Head of caudate nucleus (tissue), 42 donors: ENCODE measurements around the gene ZNF326.
"Not testable (repeated sequence)": the region's sequence is repeated elsewhere in the genome, so short reads cannot be mapped to it uniquely, and the experiment has no call there.

ENCODE experiments used
- DNase-seq, 42 donors: peaks; one replicate each; pipeline versions ENCODE4 v3.0.0 to v3.0.0-alpha.2; 2020 to 2021; ENCODE audit warnings: mixed read lengths in 7 of 42
- intact Hi-C: fragments of 100-400 bp; cut with DNase I; formaldehyde crosslinking; loops from one replicate; pipeline ENCODE4 v1.15.0; 2022

ZNF326 gene

DNA sequence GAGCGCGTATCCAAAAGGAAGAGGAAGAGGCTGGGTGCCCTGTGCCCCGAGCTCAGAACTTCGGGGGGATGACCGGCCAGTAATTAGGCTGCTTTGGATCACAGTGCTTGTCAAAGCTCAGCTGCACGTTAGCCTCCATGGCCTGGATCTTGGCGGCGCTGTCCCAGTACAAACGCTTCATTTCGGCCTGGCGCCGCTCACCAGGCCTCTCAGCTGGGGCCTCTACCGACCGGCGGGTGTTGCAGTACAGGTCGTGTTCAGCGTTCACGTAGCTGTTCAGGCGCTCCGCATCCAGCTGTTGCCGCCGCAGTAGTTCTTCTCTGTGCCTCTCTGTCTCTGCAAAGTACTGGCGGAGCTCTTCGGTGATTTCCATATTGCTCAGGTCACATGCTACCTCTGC, 1.4 kb upstream of the ZNF326 start:
- DNase-seq = no peak
- intact Hi-C loops = loop anchor here (10.0 kb wide), 1 partner anchor 359 kb away; the partner anchor contains the start of gene LRRC8C

DNA sequence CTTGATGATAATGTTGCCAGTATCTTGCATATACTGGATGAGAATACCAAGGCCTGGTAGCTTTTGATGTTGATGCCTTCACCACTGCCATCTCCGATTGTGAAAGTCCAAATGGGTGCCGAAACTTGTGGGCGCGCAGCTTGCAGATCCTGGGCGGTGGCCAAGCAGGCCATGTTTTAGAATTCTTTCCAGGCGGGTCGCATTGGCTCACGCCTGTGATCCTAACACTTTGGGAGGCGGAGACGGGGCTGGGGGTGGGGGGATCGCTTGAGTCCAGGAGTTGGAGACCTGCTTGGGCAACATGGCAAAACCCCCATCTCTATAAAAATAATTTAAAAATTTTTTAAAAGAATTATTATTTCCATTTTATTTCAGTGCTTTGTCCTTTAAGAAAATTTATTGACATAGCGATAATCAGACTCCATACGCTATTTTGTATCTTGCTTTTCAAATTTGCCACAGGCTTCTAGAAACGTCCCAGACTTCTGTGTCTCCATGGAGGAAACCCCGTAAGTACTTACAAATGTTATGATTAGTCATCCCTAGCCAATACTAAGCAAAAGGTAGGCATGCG, 592 bp upstream of the ZNF326 start:
- intact Hi-C loops = loop anchor here (10.0 kb wide), 1 partner anchor 360 kb away; the partner anchor contains the start of gene LRRC8C
- DNase-seq = peak in 3 of 42 donors; percentile 15 to 42 (median 26)

DNA sequence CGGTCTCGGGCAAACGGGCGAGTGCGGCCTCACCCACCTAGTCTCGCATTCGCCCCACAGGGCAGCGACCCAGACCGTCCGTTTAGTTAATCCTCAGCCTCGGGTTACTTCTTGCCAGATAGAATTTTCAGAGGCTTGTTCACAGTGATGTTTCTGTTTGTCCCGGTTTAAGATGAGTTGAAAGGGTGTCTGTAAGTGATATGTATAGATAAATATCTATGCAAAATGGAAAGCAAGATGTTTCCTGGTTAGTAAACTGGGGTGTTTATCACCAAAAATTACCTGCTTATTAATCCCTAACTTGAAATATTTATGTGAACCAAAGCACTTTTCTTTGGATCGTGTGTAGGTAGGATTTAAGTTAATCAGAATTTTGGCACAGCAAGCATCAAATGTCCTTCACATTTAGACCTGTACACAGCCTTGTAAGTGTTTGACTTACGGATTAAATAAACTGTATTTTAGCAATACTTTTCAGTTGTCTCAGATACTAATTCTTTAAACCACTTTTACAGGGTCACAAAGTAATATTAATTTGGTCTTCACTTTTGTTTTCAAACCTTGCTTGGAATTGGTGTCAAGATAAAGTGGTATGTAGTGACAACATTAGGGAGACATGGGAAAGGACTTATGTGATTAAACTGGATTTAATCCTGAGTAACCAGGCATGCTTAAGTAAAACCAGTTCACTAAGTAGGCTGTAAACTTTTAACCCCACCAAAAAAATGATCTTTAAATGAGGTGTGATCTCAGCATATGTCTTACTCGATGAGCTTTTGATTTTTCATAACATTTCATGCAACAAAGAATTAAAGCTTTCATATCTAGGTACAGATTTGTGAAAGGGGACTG, 914 bp downstream of the ZNF326 start:
- intact Hi-C loops = loop anchor here (10.0 kb wide), 1 partner anchor 361 kb away; the partner anchor contains the start of gene LRRC8C
- no peak for DNase-seq

DNA sequence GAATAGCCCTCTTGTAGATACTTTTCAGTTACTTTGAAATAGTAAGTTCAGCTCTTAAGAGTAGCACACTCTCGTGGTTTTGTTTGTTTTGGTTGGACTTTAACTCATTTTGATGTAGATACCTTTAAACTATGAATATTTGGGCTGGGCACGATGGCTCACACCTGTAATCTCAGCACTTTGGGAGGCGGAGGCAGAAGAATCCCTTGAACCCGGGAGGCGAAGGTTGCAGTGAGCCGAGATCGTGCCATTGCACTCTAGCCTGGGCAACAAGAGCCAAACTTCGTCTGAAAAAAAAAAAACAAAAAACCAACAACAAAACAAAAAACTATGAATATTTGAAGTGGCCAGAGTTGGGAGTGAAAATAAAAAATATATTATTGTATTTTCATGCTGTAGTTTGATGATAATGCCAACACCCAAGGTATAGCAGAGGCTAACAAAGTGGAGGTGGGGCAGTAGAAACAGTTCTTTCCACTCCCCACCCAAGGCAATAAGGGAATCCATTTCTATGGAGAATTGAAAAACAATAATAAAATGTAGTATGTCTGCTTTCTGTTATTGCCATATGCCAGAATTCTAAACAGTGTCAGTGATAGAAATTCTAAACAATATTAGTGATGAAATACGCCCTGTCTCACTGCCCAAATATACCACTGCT, 1.7 kb downstream of the ZNF326 start:
- DNase-seq = no peak
- intact Hi-C loops = loop anchor here (10.0 kb wide), 1 partner anchor 362 kb away; the partner anchor contains the start of gene LRRC8C

DNA sequence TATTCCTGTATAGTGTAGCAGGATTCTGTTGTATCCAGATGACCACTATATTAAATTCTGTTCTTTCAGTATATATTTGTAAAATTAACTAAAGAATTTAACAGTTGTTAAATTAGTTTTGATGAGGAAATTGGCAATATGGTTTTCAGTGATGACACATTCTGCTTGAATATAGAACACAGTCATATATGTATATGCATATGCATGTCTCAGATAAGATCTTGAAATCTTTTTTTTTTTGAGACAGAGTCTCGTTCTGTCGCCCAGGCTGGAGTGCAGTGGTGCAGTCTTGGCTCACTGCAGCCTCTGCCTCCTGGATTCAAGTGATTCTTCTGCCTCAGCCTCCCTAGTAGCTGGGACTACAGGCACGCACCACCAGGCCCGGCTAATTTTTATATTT, 2.2 kb downstream of the ZNF326 start:
- DNase-seq = not testable (repeated sequence)
- intact Hi-C loops = loop anchor here (10.0 kb wide), 1 partner anchor 362 kb away; the partner anchor contains the start of gene LRRC8C

DNA sequence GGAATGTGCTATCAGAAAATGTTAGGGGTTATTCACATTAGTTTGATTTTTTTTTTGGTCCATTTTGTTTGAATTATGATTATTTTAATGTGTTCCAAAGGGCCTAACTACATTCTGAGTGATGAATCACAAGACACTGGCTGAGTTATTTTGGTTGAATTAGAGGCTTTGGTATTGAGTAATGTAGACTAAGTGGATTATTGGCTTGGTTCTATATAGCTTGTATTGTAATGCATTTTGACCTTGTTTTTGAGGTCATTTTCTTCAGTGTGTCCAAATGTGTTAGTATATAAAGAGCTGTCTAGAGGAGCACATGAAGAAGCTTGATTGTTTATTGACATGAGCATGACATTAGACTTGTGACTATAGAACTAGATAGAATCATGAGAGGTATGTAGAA, 3.4 kb downstream of the ZNF326 start:
- intact Hi-C loops = loop anchor here (10.0 kb wide), 1 partner anchor 364 kb away; the partner anchor contains the start of gene LRRC8C
- DNase-seq = no peak

DNA sequence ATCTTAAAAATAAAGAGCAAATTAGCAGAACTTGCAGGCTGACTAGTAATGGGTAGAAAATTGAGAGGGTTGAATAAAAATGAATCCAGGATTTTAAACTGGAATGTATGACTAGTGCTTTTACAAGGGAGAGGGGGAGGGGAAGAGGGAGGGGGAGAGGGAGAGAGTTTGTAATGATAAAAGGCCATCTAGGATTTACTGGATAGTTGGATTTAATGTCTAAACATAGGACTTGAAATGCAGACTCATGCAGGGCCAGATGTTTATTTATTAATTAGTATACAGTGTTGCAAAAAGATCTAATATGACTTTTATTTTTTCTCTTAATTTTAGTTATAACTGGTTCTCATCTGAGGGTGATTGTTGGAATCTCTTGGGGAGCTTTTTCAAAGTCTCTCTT, 4.3 kb downstream of the ZNF326 start:
- intact Hi-C loops = loop anchor here (10.0 kb wide), 1 partner anchor 364 kb away; the partner anchor contains the start of gene LRRC8C
- no peak for DNase-seq

DNA sequence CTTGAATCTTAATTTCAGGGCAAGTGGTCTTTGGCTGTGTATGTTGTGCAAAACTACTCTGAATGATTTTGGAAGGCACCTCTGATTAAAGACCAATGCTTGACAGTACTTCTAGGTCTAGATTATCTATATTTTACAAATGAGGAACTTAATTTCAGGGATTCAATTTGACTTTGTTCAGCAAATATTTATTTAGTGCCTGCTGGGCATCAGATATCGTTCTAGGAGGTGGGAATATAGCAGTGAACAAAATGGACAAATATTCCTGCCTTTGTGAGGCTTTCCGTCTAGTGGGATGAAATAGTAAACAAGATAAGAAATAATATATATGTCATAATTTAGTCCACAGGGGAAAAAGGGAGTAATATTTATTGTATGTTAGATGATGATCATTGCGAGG, 4.7 kb downstream of the ZNF326 start:
- no peak for DNase-seq
- intact Hi-C loops = loop anchor here (10.0 kb wide), 1 partner anchor 365 kb away; the partner anchor contains the start of gene LRRC8C

DNA sequence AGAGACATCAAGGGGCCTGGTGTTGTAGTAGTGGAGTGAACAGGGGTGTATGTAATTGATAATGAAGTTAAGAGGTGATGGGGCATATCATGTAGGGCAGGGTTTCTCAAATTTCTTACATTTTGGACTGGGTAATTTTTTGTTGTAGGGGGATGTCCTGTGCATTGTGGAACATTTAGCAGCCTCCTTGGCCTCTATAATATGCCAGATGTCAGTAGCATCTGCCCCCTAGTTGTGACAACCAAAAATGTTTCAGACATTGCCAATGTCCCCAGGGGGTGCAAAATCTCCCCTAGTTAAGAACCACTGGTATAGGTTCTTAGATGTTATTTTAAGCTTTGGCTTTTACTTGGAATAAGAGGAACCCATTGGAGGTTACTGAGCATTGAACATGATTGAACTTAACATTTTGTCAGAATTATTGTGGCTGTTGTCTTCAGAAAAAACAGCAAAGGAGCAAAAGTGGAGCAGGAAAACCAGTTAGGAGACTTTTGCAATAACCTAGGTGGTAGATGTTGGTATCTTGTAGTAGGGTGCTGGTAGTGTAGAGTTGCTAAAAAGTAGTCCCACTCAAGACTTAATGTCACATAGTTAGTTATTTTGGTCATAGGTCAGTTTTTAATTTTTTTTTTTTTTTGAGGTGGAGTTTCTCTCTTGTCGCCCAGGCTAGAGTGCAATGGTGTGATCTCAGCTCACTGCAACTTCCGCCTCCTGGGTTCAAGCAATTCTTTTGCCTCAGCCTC, 6.2 kb downstream of the ZNF326 start:
- no peak for DNase-seq

DNA sequence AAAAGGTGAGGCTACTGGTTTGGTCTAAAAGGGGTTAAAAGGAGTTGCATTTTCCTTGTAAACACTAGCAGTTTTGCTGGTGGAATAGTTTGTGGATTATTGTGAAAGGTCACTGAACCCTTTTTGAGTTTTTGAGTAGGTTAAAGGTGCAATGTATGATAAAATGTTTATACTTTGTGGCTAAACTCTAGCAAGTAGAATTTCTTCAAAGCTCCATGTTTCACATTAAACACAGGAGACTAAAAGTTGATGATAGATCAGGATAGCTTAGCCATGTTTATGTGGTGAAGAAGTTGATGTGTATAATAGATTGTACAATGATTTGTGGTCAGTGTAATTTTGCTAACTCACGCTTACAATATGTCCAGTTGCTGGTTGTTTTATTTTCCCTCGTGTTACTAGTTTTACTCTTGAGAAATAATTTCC, 13.1 kb downstream of the ZNF326 start:
- intact Hi-C loops = no loop called here
- no peak for DNase-seq

More for the DNA sequence above, 6.2 kb downstream of the ZNF326 start:
- intact Hi-C loops = no loop called here

DNA sequence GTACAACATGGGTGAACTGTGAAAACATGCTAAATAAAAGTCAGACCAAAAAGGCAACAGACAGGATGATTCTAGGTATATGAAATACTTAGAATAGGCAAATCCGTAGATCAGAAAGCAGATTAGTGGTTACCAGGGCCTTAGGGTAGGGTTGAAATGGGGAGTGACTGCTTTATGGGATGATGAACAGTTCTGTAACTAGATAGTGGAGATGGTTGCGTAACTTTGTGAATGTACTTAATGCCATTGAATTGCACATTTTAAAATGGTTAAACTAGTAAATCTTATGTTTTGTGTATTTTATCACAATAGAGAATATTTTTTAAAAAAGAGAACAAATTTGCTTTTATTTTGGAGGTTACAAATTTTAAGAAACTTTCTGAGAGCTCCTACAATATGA, 17.4 kb downstream of the ZNF326 start:
- intact Hi-C loops = no loop called here
- no peak for DNase-seq

DNA sequence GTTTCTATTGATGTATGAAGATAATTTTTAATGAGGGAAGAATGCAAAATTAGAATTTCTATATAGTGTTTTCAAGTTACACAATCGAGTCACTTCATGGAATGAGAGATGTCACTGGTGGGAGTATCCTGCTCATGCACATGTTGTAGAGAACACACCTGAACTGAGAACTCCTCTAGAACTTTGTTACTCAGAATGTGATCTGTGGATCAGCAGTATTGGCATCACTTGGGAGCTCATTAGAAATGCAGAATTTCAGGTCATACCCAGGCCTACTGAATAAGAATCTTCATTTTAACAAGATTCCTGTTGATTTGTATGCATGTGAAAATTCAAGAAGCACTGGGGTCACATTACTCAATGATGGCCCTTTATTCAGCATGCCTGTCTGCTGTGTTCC, 28.8 kb downstream of the ZNF326 start:
- intact Hi-C loops = no loop called here
- DNase-seq = no peak

DNA sequence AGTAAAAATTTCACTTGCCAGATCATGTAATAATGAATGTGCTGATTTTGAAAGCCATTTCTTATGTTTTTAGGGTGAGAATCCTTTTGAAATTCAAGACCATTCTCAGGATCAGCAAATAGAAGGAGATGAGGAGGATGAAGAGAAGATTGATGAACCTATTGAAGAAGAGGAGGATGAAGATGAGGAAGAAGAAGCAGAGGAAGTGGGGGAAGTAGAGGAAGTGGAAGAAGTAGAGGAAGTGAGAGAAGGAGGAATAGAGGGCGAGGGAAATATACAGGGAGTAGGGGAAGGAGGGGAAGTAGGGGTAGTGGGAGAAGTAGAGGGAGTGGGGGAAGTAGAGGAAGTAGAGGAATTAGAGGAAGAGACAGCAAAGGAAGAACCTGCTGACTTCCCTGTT, 32.4 kb downstream of the ZNF326 start:
- DNase-seq = no peak
- intact Hi-C loops = no loop called here

DNA sequence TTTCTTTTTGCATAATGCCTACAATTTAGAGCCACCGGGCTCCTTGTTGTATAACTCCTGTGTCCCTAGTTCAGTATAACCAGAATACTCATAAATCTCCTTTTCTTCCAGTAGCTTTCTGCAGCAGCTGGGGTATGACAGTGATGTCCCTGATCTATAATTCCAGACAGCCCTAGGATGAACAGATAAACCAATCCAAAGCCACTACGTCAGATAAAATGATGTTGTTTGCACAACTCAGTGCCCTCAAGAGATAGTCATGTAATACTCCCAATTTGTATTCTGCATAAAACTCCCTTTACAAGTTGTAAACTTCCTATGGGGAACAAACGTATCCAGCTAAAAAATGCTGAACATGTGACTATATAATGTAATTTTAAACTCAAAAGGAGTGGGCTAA, 44.7 kb downstream of the ZNF326 start:
- DNase-seq = no peak
- intact Hi-C loops = no loop called here

DNA sequence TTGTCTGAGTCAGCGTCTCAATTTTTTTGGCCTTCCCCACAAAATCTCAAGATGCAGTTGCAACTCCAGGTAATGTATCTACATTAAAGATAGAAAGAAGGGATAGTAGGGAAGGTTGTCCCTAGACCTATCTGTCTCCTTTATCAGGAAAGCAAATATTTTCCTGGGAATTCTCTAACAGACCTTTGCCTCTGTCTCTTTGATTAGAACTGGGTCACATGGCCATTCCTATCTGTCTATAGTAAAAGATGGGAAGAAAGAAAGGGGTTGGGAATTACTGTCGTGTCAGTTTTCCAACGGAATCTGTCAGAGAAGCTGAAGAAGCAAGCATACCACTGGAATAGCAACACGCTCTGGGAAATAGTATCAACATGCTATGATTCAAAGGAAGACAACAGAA, 48.7 kb downstream of the ZNF326 start:
- no peak for DNase-seq
- intact Hi-C loops = no loop called here

DNA sequence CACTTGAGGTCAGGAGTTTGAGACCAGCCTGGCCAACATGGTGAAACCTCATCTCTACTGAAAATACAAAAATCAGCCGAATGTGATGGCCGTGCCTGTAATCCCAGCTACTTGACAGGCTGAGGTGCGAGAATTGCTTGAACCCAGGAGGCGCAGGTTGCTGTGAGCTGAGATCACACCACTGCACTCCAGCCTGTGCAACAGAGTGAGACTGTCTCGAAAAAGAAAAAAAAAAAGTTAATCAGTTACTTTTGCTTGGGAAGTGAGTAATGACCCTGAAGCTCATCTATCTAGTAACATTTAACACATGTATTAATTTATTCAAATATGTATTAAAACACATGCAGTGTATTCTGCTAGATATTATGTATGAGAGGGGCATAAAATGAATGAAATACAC, 49.4 kb downstream of the ZNF326 start:
- DNase-seq = no peak
- intact Hi-C loops = no loop called here

DNA sequence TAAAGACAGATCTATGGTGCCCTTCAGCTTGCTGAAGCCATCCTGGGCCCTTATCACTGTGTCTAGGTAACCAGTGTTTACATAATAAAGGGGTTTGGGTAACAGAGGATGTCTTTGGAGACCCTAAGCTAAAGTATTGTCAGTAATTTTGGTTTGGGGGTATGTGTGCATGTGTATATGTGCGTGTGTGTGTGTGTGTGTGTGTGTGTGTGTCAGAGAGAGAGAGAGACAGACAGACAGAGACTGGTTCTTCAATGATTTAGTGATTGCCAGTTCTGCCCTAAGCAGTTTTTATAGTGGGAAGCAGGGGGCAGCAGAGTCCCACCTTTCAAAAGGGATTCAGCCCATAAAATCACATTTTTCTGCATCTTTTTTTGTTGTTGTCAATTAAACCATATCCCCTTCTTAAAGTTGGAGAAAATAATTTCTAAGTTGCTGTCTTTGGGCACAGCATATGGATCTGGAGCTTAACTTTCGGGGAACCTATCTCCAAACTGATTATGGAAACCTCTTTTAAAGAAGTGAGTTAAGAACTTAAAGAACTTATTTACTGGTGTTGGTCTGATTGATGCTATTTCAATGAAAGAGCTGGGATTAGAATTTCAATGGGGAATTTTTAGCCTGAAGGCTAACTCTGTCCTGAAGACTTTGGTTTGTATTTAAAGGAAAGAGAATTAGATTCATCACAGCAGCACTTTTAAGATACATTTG, 51.1 kb downstream of the ZNF326 start:
- intact Hi-C loops = no loop called here
- DNase-seq = peak in 27 of 42 donors; percentile 5 to 64 (median 29)

DNA sequence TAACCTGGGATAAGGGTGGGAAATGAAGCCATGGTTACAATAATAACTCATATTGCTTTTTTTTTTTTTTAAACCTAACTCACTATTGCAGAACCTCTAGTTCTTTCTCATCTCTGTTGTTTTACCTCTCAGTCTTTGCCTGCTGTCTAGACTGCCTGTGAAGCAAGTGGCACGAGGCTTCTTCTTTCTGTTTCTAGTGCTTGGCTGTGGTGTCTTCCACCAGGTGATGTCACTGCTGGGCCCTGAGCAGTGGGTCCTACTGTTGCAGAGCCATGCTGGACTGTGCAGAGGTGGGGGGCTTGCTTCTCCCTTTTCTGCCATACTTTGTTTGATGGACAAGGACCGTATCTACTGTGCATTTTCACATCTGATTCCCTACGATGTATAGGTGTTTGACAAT, 51.7 kb downstream of the ZNF326 start:
- DNase-seq = no peak
- intact Hi-C loops = no loop called here
